Psoas muscle (tissue), 8 donors: ENCODE results near the gene LPAR1. TPM values are rescaled to one million over a fixed set of nuclear protein-coding genes. Genes with fewer than 3 reads are reported as not detected.

Experiments used
- ATAC-seq, 4 donors: fragments of 200-7000 bp; cut with Tn5 transposase; one replicate each; pipeline ENCODE4 v1.9.1; 2020; ENCODE audit warnings: moderate library complexity in 3 of 4, mild to moderate bottlenecking in 2 of 4
- DNase-seq, 2 donors: peaks; one replicate each; pipeline ENCODE4 v3.0.0-alpha.2; 2020
- H3K27ac ChIP-seq: fragments of 200-600 bp; one replicate; pipeline ENCODE4 v1.8.0; 2022
- H3K27me3 ChIP-seq, 3 donors: fragments of 200-600 bp in 1 of 3; one replicate each; pipeline versions ENCODE4 v1.6.1 to v1.8.0; 2013 to 2022; ENCODE audit warnings: low read length in 2 of 3, mild to moderate bottlenecking in 2 of 3, moderate library complexity in 1 of 3; ENCODE audit not compliant: insufficient read depth in 3 of 3
- H3K36me3 ChIP-seq, 2 donors: fragments of 200-600 bp in 1 of 2; one replicate each; pipeline versions ENCODE4 v1.6.1 to v1.8.0; 2013 to 2022; ENCODE audit warnings: low read depth in 1 of 2, mild to moderate bottlenecking in 1 of 2, moderate library complexity in 1 of 2; ENCODE audit not compliant: insufficient read depth in 1 of 2
- H3K4me1 ChIP-seq: fragments of 200-600 bp; one replicate; pipeline ENCODE4 v1.8.0; 2022
- H3K4me3 ChIP-seq: fragments of 200-600 bp; one replicate; pipeline ENCODE4 v1.8.0; 2022; ENCODE audit warnings: mild to moderate bottlenecking
- H3K9me3 ChIP-seq: fragments of 200-600 bp; one replicate; pipeline ENCODE4 v1.8.0; 2022
- WGBS, 3 donors: extraction: QIAGEN DNeasy Blood & Tissue Kit; methylation state at CpG; one replicate each; pipeline versions ENCODE4 v1.1.6 to v1.1.7; 2013; 5-methylcytosine and 5-hydroxymethylcytosine counted together
- intact Hi-C, 2 donors: fragments of 100-400 bp; cut with DNase I; formaldehyde crosslinking; loops; one replicate each; pipeline versions ENCODE4 v1.11.0 to v1.14.2; 2022
- polyA plus RNA-seq, 3 donors: library from polyadenylated mRNA; stranded (reverse); fragments of 200-250 nt; gene quantifications; one replicate each; pipeline ENCODE4 v1.2.3, GENCODE V29; 2013
- total RNA-seq, 4 donors: library from RNA; stranded (reverse); fragmentation: NEBNext Ultra II Directional in 2 of 4; extraction: Animal tissue kit (Norgen Biotek cat#: 25700) in 2 of 4; gene quantifications; one replicate each; pipeline versions ENCODE4 v1.2.1 to v1.2.4, GENCODE V29; 2021 to 2023
- TF ChIP-seq, protein P1 (sequence below): fragments of 200-600 bp; IDR thresholded peaks from one replicate; pipeline ENCODE4 v1.8.0; 2022; ENCODE audit warnings: antibody characterized with exemption
- donor health status: healthy with polysubstance abuse.
- donor health status: DM: no; HTN: no; CAD: no; lungs with moderate emphysema.
- donor health status: Bipolar disorder and iron deficiency.
- donor health status: healthy.
- donor health status: DM: yes; HTN: yes; CAD: no.
- donor health status: DM: no; HTN: no; CAD: no.
- donor health status: DM: no; HTN: no; CAD: no.
- donor health status: DM: yes; HTN: yes; CAD: no.

Gene LPAR1
- total and polyA plus RNA-seq, 7 donors: 2.5 to 7.7 (median 4.7) TPM

DNA sequence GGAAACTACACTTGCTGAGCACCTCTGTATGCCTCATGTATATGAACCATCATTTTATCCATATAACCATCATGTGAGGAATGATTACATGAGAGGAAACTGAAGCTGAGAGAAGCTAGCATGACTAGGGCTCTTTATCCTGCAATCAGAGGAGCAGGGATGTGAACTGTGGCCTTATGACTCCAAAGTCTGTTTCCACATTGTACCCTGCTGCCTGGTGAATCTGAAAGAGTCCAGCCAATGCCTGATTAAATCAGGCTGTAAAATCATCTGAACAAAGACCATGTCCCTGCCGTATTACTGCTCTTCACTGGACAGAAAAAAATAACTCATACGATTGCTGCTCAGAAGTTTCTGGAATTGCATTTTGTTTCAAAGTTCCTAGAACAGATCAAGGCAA is 67.0 kb downstream of the LPAR1 start:
- no peak for ATAC-seq
- Histone ChIP-seq H3K27ac (no peak overlapping the region), H3K36me3 (no peaks in the 10 kb centered on the region), H3K9me3 (no peaks in the 10 kb centered on the region), H3K4me3 (no peak overlapping the region), H3K4me1 (no peaks in the 10 kb centered on the region), H3K27me3 (no peaks in the 10 kb centered on the region)
- intact Hi-C loops: no loop called here
- DNase-seq: no peak
- WGBS, 3 donors: 52 to 76% (median 62%) methylated on average over 2 of the region's 2 CpGs
- TF ChIP-seq, protein P1, sequence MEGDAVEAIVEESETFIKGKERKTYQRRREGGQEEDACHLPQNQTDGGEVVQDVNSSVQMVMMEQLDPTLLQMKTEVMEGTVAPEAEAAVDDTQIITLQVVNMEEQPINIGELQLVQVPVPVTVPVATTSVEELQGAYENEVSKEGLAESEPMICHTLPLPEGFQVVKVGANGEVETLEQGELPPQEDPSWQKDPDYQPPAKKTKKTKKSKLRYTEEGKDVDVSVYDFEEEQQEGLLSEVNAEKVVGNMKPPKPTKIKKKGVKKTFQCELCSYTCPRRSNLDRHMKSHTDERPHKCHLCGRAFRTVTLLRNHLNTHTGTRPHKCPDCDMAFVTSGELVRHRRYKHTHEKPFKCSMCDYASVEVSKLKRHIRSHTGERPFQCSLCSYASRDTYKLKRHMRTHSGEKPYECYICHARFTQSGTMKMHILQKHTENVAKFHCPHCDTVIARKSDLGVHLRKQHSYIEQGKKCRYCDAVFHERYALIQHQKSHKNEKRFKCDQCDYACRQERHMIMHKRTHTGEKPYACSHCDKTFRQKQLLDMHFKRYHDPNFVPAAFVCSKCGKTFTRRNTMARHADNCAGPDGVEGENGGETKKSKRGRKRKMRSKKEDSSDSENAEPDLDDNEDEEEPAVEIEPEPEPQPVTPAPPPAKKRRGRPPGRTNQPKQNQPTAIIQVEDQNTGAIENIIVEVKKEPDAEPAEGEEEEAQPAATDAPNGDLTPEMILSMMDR: no peak

DNA sequence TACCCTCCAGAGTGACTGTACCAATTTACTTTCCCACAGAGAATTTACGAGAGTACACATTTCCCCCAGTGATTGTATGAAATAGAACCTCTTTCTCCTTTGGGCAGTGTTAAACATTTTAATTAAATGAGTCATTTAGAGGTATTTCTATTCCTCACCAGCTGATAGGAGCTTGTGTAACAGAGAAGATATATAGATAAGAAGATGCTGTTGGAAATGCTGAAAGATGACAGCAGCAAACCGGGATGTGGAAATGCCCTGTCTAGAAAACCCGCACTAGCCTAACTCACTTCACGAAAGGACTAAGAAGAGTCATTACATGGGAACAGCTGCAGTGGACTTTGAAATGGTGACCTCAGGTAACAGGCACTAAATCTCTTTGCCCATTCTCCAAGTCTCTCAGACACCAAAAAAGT is 68.3 kb downstream of the LPAR1 start:
- intact Hi-C loops: no loop called here
- Histone ChIP-seq H3K27ac (no peak overlapping the region), H3K9me3 (no peaks in the 10 kb centered on the region), H3K4me1 (no peaks in the 10 kb centered on the region), H3K4me3 (no peak overlapping the region), H3K36me3 (no peaks in the 10 kb centered on the region), H3K27me3 (no peaks in the 10 kb centered on the region)
- DNase-seq (no peak), ATAC-seq (no peak)
- 83 to 89% (median 85%) methylated on average over 4 of the region's 4 CpGs for WGBS, 3 donors
- TF ChIP-seq, protein P1: no peak

DNA sequence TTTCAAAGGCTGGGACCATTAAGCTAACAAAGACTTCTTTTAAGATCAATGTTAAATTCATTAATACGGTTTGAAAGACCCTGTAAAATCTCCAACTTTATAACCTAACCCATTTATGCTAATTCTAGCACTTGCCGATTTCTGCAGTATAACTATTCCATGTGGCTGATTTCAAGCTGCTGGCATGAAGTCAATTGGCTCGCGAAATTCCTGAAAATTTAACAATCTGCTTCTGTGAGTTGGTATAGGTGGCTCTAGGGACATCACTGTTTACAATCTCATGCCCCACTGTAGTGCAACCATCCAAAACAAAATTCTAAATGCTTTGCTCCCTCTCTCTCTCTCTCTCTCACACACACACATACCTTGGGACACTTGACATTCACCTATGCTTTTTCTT is 70.2 kb downstream of the LPAR1 start:
- TF ChIP-seq, protein P1: no peak
- ATAC-seq: no peak
- no peak overlapping the region for H3K4me3 ChIP-seq
- H3K27me3 ChIP-seq: no peaks in the 10 kb centered on the region
- WGBS, 3 donors: 39 to 54% (median 44%) methylated on average over 4 of the region's 4 CpGs
- H3K9me3 ChIP-seq: no peaks in the 10 kb centered on the region
- no peaks in the 10 kb centered on the region for H3K4me1 ChIP-seq
- intact Hi-C loops: no loop called here
- no peak overlapping the region for H3K27ac ChIP-seq
- no peak for DNase-seq
- no peaks in the 10 kb centered on the region for H3K36me3 ChIP-seq

DNA sequence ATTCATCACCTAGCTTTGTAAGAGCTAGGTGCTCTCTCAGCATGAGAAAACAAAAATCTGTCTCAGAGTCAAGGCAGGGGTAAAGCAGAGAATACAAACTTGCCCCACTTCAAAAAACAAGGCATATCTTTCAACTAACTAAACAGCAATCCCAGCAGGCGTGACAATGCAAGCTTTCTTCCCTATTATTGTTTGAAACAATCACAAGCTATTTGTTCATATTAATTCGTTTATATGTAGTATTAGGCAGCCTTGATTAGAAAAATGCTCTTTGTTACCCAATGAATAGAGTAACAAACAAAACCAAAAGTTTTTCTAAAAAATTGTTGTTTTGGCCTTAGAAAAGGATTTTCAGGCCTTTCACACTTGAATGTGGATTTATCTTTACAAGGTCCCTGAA is 71.1 kb downstream of the LPAR1 start:
- 66 to 83% (median 74%) methylated on average over 2 of the region's 2 CpGs for WGBS, 3 donors
- H3K27me3 ChIP-seq: no peaks in the 10 kb centered on the region
- no peak for DNase-seq
- no peak for ATAC-seq
- H3K4me1 ChIP-seq: no peaks in the 10 kb centered on the region
- intact Hi-C loops: no loop called here
- TF ChIP-seq, protein P1: no peak
- no peak overlapping the region for H3K4me3 ChIP-seq
- no peak overlapping the region for H3K27ac ChIP-seq
- no peaks in the 10 kb centered on the region for H3K36me3 ChIP-seq
- no peaks in the 10 kb centered on the region for H3K9me3 ChIP-seq

DNA sequence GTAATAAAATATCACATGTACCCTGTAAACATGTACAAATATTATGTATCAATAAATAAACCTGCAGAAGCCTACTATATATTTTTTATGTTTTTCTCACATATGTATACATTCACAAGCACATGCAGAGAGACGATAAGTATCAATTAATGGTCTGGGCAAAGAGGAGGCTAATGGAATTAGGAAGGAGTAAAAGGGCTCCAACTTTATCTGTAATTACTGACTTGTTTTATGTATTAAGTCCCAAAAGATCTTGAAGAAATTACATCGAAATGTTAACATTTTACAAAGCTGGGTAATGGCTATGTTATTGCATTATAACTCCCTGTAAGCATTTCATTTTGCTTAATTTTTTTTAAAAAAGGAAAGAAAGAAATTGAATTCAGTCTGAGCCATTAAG is 78.0 kb downstream of the LPAR1 start:
- Histone ChIP-seq H3K27me3 (no peaks in the 10 kb centered on the region), H3K4me3 (no peak overlapping the region), H3K27ac (no peak overlapping the region), H3K9me3 (peaks cover 17% of the 10 kb centered on the region), H3K36me3 (no peaks in the 10 kb centered on the region), H3K4me1 (no peaks in the 10 kb centered on the region)
- no peak for ATAC-seq
- intact Hi-C loops: no loop called here
- 91 to 92% (median 91%) methylated on average over 2 of the region's 2 CpGs for WGBS, 3 donors
- TF ChIP-seq, protein P1: no peak
- DNase-seq: no peak
